KMS-11 (cell line): ENCODE data around the gene ZSWIM6.
A peak's percentile ranks its signal among the peaks of the same experiment; 100 is the strongest.
"Not testable (repeated sequence)": the region's sequence is repeated elsewhere in the genome, so short reads cannot be mapped to it uniquely, and the experiment has no call there.

Experiments used
- H2AFZ ChIP-seq: fragments of 200-600 bp; sonication (generic); 2 replicates; pipeline ENCODE4 v1.6.1; 2016; ENCODE audit warnings: antibody characterized with exemption, mixed run types, low read depth
- H3K27ac ChIP-seq: fragments of 200-600 bp; sonication (generic); 2 replicates; pipeline ENCODE4 v1.6.1; 2016; ENCODE audit warnings: mild to moderate bottlenecking, mixed run types
- H3K27me3 ChIP-seq: fragments of 200-600 bp; sonication (generic); 2 replicates; pipeline ENCODE4 v1.6.1; 2017; ENCODE audit warnings: mild to moderate bottlenecking, low read depth, mixed run types, moderate library complexity; ENCODE audit not compliant: insufficient read depth
- H3K36me3 ChIP-seq: fragments of 200-600 bp; sonication (generic); 2 replicates; pipeline ENCODE4 v1.6.1; 2017; ENCODE audit warnings: mild to moderate bottlenecking, mixed run types; ENCODE audit not compliant: insufficient read depth
- H3K4me1 ChIP-seq: fragments of 200-600 bp; sonication (generic); 2 replicates; pipeline ENCODE4 v1.6.1; 2016; ENCODE audit warnings: mild to moderate bottlenecking, low read depth, mixed run types; ENCODE audit not compliant: poor library complexity, severe bottlenecking
- H3K4me2 ChIP-seq: fragments of 200-600 bp; sonication (generic); 2 replicates; pipeline ENCODE4 v1.7.0; 2016; ENCODE audit warnings: mild to moderate bottlenecking, mixed run types
- H3K4me3 ChIP-seq: fragments of 200-600 bp; sonication (generic); IDR thresholded peaks from 2 replicates; pipeline ENCODE4 v1.6.1; 2017; ENCODE audit warnings: low read depth, low read length, mixed read lengths; ENCODE audit not compliant: insufficient read depth
- H3K79me2 ChIP-seq: fragments of 200-600 bp; sonication (generic); 2 replicates; pipeline ENCODE4 v1.6.1; 2016; ENCODE audit warnings: low read depth, mixed run types; ENCODE audit not compliant: insufficient read depth
- H3K9ac ChIP-seq: fragments of 200-600 bp; sonication (generic); 2 replicates; pipeline ENCODE4 v1.6.1; 2016; ENCODE audit warnings: mild to moderate bottlenecking, mixed run types
- H4K20me1 ChIP-seq: fragments of 200-600 bp; sonication (generic); 2 replicates; pipeline ENCODE4 v1.6.1; 2016; ENCODE audit warnings: mild to moderate bottlenecking, mixed run types; ENCODE audit not compliant: insufficient read depth
- TF ChIP-seq, protein P1 (sequence below): fragments of 200-600 bp; sonication (generic); conservative IDR thresholded peaks from 2 replicates; pipeline ENCODE4 v1.6.1; 2017; ENCODE audit warnings: low read depth, mild to moderate bottlenecking, antibody characterized with exemption, low read length, moderate library complexity, mixed read lengths

Gene ZSWIM6

DNA sequence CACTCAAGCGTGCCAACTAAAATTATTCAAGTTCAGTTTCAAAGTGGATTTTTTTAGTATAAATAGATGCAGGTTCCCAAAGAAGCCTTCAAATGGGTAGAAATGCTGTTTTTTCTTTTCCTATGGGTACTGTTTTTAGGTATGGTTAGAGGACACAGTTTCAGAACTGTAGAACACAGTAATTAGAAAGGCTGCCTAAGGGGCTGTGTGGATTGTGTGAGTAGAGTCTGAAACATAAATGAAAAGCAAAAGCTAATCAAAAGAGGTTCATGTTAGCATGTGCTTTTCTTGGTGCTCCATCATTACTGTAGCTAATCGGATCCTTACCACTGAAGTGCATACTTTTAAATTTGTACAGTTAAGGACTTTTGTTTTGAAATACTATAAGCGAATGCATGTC, 85.3 kb downstream of the ZSWIM6 start:
- Histone ChIP-seq H3K4me1 (peaks cover 44% of the 10 kb centered on the region), H3K27ac (peak overlapping the region; percentile 59), H2AFZ (peak overlapping the region; percentile 7; the same call in 1 of the 2 replicates), H4K20me1 (no peaks in the 10 kb centered on the region), H3K4me3 (no peak overlapping the region), H3K27me3 (no peaks in the 10 kb centered on the region), H3K9ac (peak overlapping the region; percentile 14; the same call in 1 of the 2 replicates), H3K79me2 (peaks cover 60% of the 10 kb centered on the region), H3K4me2 (peak overlapping the region; percentile 65), H3K36me3 (no peaks in the 10 kb centered on the region)
- TF ChIP-seq, protein P1, sequence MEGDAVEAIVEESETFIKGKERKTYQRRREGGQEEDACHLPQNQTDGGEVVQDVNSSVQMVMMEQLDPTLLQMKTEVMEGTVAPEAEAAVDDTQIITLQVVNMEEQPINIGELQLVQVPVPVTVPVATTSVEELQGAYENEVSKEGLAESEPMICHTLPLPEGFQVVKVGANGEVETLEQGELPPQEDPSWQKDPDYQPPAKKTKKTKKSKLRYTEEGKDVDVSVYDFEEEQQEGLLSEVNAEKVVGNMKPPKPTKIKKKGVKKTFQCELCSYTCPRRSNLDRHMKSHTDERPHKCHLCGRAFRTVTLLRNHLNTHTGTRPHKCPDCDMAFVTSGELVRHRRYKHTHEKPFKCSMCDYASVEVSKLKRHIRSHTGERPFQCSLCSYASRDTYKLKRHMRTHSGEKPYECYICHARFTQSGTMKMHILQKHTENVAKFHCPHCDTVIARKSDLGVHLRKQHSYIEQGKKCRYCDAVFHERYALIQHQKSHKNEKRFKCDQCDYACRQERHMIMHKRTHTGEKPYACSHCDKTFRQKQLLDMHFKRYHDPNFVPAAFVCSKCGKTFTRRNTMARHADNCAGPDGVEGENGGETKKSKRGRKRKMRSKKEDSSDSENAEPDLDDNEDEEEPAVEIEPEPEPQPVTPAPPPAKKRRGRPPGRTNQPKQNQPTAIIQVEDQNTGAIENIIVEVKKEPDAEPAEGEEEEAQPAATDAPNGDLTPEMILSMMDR: no peak

GRCh38 chr5:61417851-61418250, 85.8 kb downstream of the ZSWIM6 start:
- H4K20me1 ChIP-seq: no peaks in the 10 kb centered on the region
- H3K36me3 ChIP-seq: no peaks in the 10 kb centered on the region
- peak overlapping the region; percentile 59 for H3K27ac ChIP-seq
- peak overlapping the region; percentile 14; the same call in 1 of the 2 replicates for H3K9ac ChIP-seq
- peaks cover 44% of the 10 kb centered on the region for H3K4me1 ChIP-seq
- peak overlapping the region; percentile 7; the same call in 1 of the 2 replicates for H2AFZ ChIP-seq
- no peaks in the 10 kb centered on the region for H3K27me3 ChIP-seq
- TF ChIP-seq, protein P1: no peak
- no peak overlapping the region for H3K4me3 ChIP-seq
- peak overlapping the region; percentile 65 for H3K4me2 ChIP-seq
- peaks cover 61% of the 10 kb centered on the region for H3K79me2 ChIP-seq

- Histone ChIP-seq H3K79me2 (peaks cover 55% of the 10 kb centered on the region), H3K36me3 (no peaks in the 10 kb centered on the region), H2AFZ (no peak overlapping the region), H3K4me2 (no peak overlapping the region), H3K4me3 (no peak overlapping the region), H3K4me1 (peaks cover 44% of the 10 kb centered on the region), H4K20me1 (no peaks in the 10 kb centered on the region), H3K27ac (no peak overlapping the region), H3K9ac (no peak overlapping the region), H3K27me3 (no peaks in the 10 kb centered on the region)
- TF ChIP-seq, protein P1: no peak
Observed at GRCh38 chr5:61419106-61419505, 87.0 kb downstream of the ZSWIM6 start.

GRCh38 chr5:61420016-61420415, 88.0 kb downstream of the ZSWIM6 start:
- Histone ChIP-seq H4K20me1 (no peaks in the 10 kb centered on the region), H3K4me2 (no peak overlapping the region), H3K9ac (no peak overlapping the region), H3K4me1 (peaks cover 38% of the 10 kb centered on the region), H3K4me3 (no peak overlapping the region), H3K27me3 (no peaks in the 10 kb centered on the region), H3K27ac (no peak overlapping the region), H2AFZ (no peak overlapping the region), H3K36me3 (no peaks in the 10 kb centered on the region), H3K79me2 (peaks cover 47% of the 10 kb centered on the region)
- TF ChIP-seq, protein P1: no peak

DNA sequence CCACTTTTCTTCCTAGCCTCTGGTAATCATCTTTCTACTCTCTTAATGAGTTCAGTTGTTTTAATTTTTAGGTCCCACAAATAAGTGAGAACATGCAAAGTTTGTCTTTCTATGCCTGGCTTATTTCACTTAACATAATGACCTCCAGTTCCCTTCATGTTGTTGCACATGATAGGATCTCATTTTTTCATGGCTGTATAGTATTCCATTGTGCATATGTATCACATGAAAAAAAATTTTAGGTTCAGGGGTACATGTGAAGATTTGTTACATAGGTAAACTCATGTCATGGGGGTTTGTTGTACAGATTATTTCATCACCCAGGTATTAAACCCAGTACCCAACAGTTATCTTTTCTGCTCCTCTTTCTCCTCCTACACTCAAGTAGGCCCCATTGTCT, 89.2 kb downstream of the ZSWIM6 start:
- H3K27me3 ChIP-seq, H3K36me3 ChIP-seq, H3K4me3 ChIP-seq, H3K9ac ChIP-seq, H3K4me2 ChIP-seq, H2AFZ ChIP-seq, H4K20me1 ChIP-seq, H3K27ac ChIP-seq: not testable (repeated sequence)
- H3K4me1 ChIP-seq: peaks cover 25% of the 10 kb centered on the region
- peaks cover 39% of the 10 kb centered on the region for H3K79me2 ChIP-seq
